Measurements from ENCODE around the gene NECTIN1. TPM values are rescaled to one million over a fixed set of nuclear protein-coding genes. Genes with fewer than 3 reads are reported as not detected.

The NECTIN1 gene
- total and polyA plus RNA-seq, 2 of the 4 experiments (the other 2 are of a cell fraction), result 2.3 to 4.2 TPM

DNA sequence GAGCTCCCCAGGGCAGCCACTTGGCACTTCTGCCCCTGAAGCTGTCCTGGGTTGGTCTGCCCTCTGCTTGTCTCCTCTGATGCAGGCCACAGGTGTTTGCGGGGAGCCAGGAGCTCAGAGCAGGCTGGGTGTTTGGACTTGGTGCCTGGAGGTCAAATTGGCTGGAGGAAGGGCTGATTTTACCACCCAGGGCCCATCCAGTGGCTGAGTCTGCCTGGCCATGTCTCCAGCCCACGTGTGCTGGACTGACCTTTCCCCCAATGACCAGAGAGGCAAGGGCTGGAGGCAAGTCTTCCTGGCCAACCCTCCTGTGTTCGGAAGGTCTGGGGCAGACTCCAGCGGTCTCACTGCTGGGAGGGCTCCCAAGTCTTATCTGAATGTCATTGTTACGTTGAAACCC is 84.0 kb downstream of the NECTIN1 start:
- no peaks in the 10 kb centered on the region for H3K79me1 ChIP-seq (ENCODE audit: low read depth in 1 of 2, low read length in 2 of 2)
- no TSS peak for BruUV-seq (replicated peaks)
- no peak overlapping the region for H2BK20ac ChIP-seq (ENCODE audit: low read depth, low read length)
- CTCF ChIA-PET, result interaction anchor here (0.6 kb wide), 1 partner anchor 444 kb away, joined by 3 read pairs; no protein-coding TSS in a partner anchor
- H3K9ac ChIP-seq (ENCODE audit: low read depth, low read length), result no peak overlapping the region
- no peak overlapping the region for H2BK15ac ChIP-seq (ENCODE audit: low read depth, low read length)
- H3K56ac ChIP-seq (ENCODE audit: extremely low read depth, insufficient read depth, low read length), result no peak overlapping the region
- no peak overlapping the region for H2BK5ac ChIP-seq (ENCODE audit: low read depth, low read length, poor library complexity, severe bottlenecking)
- no peak for TF ChIP-seq SMC3 (IDR thresholded peaks at IDR 0.05; ENCODE audit: low read depth, low read length)
- no peak for TF ChIP-seq FOS (IDR thresholded peaks at IDR 0.05; ENCODE audit: low read depth, low read length)
- TF ChIP-seq POLR2A (IDR thresholded peaks at IDR 0.05; ENCODE audit: low read depth, low read length), result no peak
- no peak for TF ChIP-seq CHD1 (IDR thresholded peaks at IDR 0.05; ENCODE audit: low read depth, low read length)
- no peak overlapping the region for H3K23ac ChIP-seq (ENCODE audit: low read depth, low read length)
- H3K14ac ChIP-seq (replicated peaks; ENCODE audit: low read depth, low read length), result no peak overlapping the region
- no peak overlapping the region for H2BK120ac ChIP-seq (ENCODE audit: low read depth, low read length)
- H4K20me1 ChIP-seq (ENCODE audit: insufficient read depth, low read length), result no peaks in the 10 kb centered on the region
- in situ Hi-C loops (cut with MboI; ENCODE audit: low sequenced_read_pairs), result no loop called here
- no peak overlapping the region for H3K27ac ChIP-seq (ENCODE audit: insufficient read depth, low read length)
- no peak overlapping the region for H2AK9ac ChIP-seq (replicated peaks; ENCODE audit: low read depth, low read length, poor library complexity)
- ATAC-seq (ENCODE audit: low read depth) (no peak), DNase-seq (no peak)
- no peak overlapping the region for H3K4ac ChIP-seq (ENCODE audit: low read depth, low read length)
- no peaks in the 10 kb centered on the region for H3K9me1 ChIP-seq (ENCODE audit: insufficient read depth, low read length)
- no peak overlapping the region for H3K4me3 ChIP-seq (ENCODE audit: insufficient read depth, low read depth, low read length)
- no peak overlapping the region for H4K91ac ChIP-seq (ENCODE audit: insufficient read depth, low read depth, low read length)
- H3K18ac ChIP-seq (ENCODE audit: low read depth, low read length), result no peak overlapping the region
- H3K9me3 ChIP-seq (ENCODE audit: control insufficient read depth, insufficient read depth, low read length), result no peaks in the 10 kb centered on the region
- dilution Hi-C loops (cut with HindIII; ENCODE audit: low sequenced_read_pairs, unreplicated experiment), result no loop called here
- H4K8ac ChIP-seq (ENCODE audit: low read depth in 2 of 2, low read length in 2 of 2), result no peak overlapping the region
- no peaks in the 10 kb centered on the region for H3K36me3 ChIP-seq (ENCODE audit: control insufficient read depth, insufficient read depth, low read length)
- H3K27me3 ChIP-seq (ENCODE audit: control insufficient read depth, insufficient read depth, low read length), result peaks cover 27% of the 10 kb centered on the region; the same call in 1 of the 2 replicates
- no peaks in the 10 kb centered on the region for H3K4me1 ChIP-seq (ENCODE audit: control insufficient read depth, insufficient read depth, low read length)
- H4K5ac ChIP-seq (ENCODE audit: low read depth, low read length), result no peak overlapping the region
- intact Hi-C loops (cut with micrococcal nuclease), result no loop called here
- no peak overlapping the region for H2AFZ ChIP-seq (replicated peaks; ENCODE audit: low read length, poor library complexity)
- no peak overlapping the region for H3K4me2 ChIP-seq (ENCODE audit: low read depth, low read length)
- POLR2A ChIA-PET (ENCODE audit: unreplicated experiment), result no interaction called here
- WGBS, 2 experiments (ENCODE audit: extremely low coverage in 2 of 2, insufficient read length in 1 of 2), result 65% methylated on average over 4 of the region's 5 CpGs; no CpG with 5 or more reads in 1 of the 2 experiments
- no peak overlapping the region for H2AK5ac ChIP-seq (ENCODE audit: low read depth, low read length)

All from IMR-90 (cell line).